GM18873 (cell line): ENCODE results near the gene AKR1B15.
"Not testable (repeated sequence)": the region's sequence is repeated elsewhere in the genome, so short reads cannot be mapped to it uniquely, and the experiment has no call there.

ENCODE experiments used
- ATAC-seq: cut with Tn5 transposase; IDR thresholded peaks from one replicate; pipeline ENCODE4 v1.9.1; 2021; ENCODE audit warnings: mild to moderate bottlenecking, moderate library complexity, moderate number of reproducible peaks; ENCODE audit not compliant: unreplicated experiment, low FRiP score

AKR1B15 gene

GRCh38 chr7:134548877-134549276 lies at the start of gene AKR1B15:
TSS of gene AKR1B15 (plus strand) at chr7:134549110. CDS start at chr7:134564620, 15,510 bp downstream.
- peak; percentile 96 for ATAC-seq

GRCh38 chr7:134500406-134500805 lies 48.5 kb upstream of the AKR1B15 start:
- no peak for ATAC-seq

GRCh38 chr7:134500982-134501381 lies 47.9 kb upstream of the AKR1B15 start:
- ATAC-seq: no peak

- no peak for ATAC-seq
Observed at GRCh38 chr7:134502463-134503371, 46.2 kb upstream of the AKR1B15 start.

- no peak for ATAC-seq
Observed at GRCh38 chr7:134504660-134505164, 44.2 kb upstream of the AKR1B15 start.

GRCh38 chr7:134505856-134506255 lies 43.1 kb upstream of the AKR1B15 start:
- ATAC-seq: no peak

GRCh38 chr7:134509010-134509409 lies 39.9 kb upstream of the AKR1B15 start:
- ATAC-seq: no peak

GRCh38 chr7:134510646-134511045 lies 38.3 kb upstream of the AKR1B15 start:
- no peak for ATAC-seq

GRCh38 chr7:134512271-134512670 lies 36.6 kb upstream of the AKR1B15 start:
- no peak for ATAC-seq

- no peak for ATAC-seq
Observed at GRCh38 chr7:134513169-134513752, 35.6 kb upstream of the AKR1B15 start.

- ATAC-seq: no peak
Observed at GRCh38 chr7:134514106-134514505, 34.8 kb upstream of the AKR1B15 start.

GRCh38 chr7:134514663-134515062 lies 34.2 kb upstream of the AKR1B15 start:
- peak; percentile 56 for ATAC-seq

GRCh38 chr7:134515569-134516468 lies 33.1 kb upstream of the AKR1B15 start:
- no peak for ATAC-seq

GRCh38 chr7:134520130-134520529 lies 28.8 kb upstream of the AKR1B15 start:
- no peak for ATAC-seq

- ATAC-seq: no peak
Observed at GRCh38 chr7:134522601-134523000, 26.3 kb upstream of the AKR1B15 start.

GRCh38 chr7:134525449-134525848 lies 23.5 kb upstream of the AKR1B15 start:
- not testable (repeated sequence) for ATAC-seq

GRCh38 chr7:134526552-134527248 lies 22.2 kb upstream of the AKR1B15 start:
- ATAC-seq: not testable (repeated sequence)

GRCh38 chr7:134527979-134528371 lies 20.9 kb upstream of the AKR1B15 start:
- ATAC-seq: no peak

GRCh38 chr7:134528749-134529148 lies 20.2 kb upstream of the AKR1B15 start:
- no peak for ATAC-seq

- ATAC-seq: no peak
Observed at GRCh38 chr7:134530460-134530859, 18.4 kb upstream of the AKR1B15 start.
